ENCODE results near the gene CCDC92. TPM values are rescaled to one million over a fixed set of nuclear protein-coding genes. Genes with fewer than 3 reads are reported as not detected.

The CCDC92 gene
- total RNA-seq, 1 experiment from 2014 or later: 32.3 TPM

GRCh38 chr12:124006085-124006845 is 33.6 kb upstream of the CCDC92 start:
- CTCF ChIA-PET: interaction anchor here (0.5 to 0.8 kb wide), 4 partner anchors 22 to 513 kb away, joined by 3 read pairs; no protein-coding TSS in a partner anchor
- H3K36me3 Mint-ChIP-seq (ENCODE audit: insufficient read depth, unreplicated experiment): peaks cover 34% of the 10 kb centered on the region
- H3K27me3 Mint-ChIP-seq (ENCODE audit: insufficient read depth, unreplicated experiment): no peaks in the 10 kb centered on the region
- intact Hi-C loops (cut with micrococcal nuclease): no loop called here
- BruUV-seq (replicated peaks): no TSS peak
- no peaks in the 10 kb centered on the region for H3K9me3 Mint-ChIP-seq (ENCODE audit: unreplicated experiment)
- no peak for TF ChIP-seq CTCF (IDR thresholded peaks at IDR 0.05; ENCODE audit: unreplicated experiment)
- peak overlapping the region; percentile 32 for H3K27ac Mint-ChIP-seq (ENCODE audit: low read depth, unreplicated experiment)
- no peak overlapping the region for H3K4me3 Mint-ChIP-seq (ENCODE audit: unreplicated experiment)
- DNase-seq (ENCODE audit: unreplicated experiment): no peak
- POLR2A ChIA-PET: interaction anchor here (0.7 to 1.2 kb wide), 4 partner anchors 11 to 767 kb away, joined by 3 to 4 read pairs (median 3); no protein-coding TSS in a partner anchor
- H3K4me1 Mint-ChIP-seq (ENCODE audit: insufficient read depth, unreplicated experiment): peaks cover 20% of the 10 kb centered on the region

GRCh38 chr12:124004233-124004875 is 31.7 kb upstream of the CCDC92 start:
- TF ChIP-seq CTCF (IDR thresholded peaks at IDR 0.05; ENCODE audit: unreplicated experiment): no peak
- ChIA-PET POLR2A (interaction anchor here (1.4 kb wide), 1 partner anchor 10 kb away, joined by 4 read pairs; no protein-coding TSS in a partner anchor), CTCF (interaction anchor here (0.7 to 1.3 kb wide), 3 partner anchors 8 to 20 kb away, joined by 3 read pairs; no protein-coding TSS in a partner anchor)
- Mint-ChIP-seq H3K27ac (ENCODE audit: low read depth, unreplicated experiment) (no peak overlapping the region), H3K9me3 (ENCODE audit: unreplicated experiment) (no peaks in the 10 kb centered on the region), H3K27me3 (ENCODE audit: insufficient read depth, unreplicated experiment) (no peaks in the 10 kb centered on the region), H3K4me3 (ENCODE audit: unreplicated experiment) (no peak overlapping the region), H3K4me1 (ENCODE audit: insufficient read depth, unreplicated experiment) (peaks cover 14% of the 10 kb centered on the region), H3K36me3 (ENCODE audit: insufficient read depth, unreplicated experiment) (peaks cover 26% of the 10 kb centered on the region)
- DNase-seq (ENCODE audit: unreplicated experiment): no peak
- intact Hi-C loops (cut with micrococcal nuclease): no loop called here
- no TSS peak for BruUV-seq (replicated peaks)

DNA sequence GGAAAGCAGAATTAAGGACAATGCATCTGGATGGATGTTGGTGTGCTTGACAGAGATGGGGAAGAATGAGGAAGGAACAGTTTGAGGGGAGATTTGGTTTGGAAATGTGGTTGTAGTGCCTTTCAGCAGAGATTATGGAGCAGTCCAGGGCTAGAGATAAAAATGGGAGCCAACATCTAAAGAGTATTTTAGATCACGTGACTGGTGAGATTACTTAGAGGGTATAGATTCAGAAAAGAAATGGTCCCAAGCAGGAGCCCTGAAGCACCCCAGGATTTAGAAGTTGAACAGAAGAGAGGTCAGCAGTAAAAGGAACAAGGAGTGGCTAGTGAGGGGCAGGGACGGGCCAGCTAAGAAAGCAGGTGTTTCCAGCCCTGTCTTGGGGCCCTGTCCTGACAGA is 30.0 kb upstream of the CCDC92 start:
- peaks cover 26% of the 10 kb centered on the region for H3K36me3 Mint-ChIP-seq (ENCODE audit: insufficient read depth, unreplicated experiment)
- TF ChIP-seq CTCF (IDR thresholded peaks at IDR 0.05; ENCODE audit: unreplicated experiment): no peak
- peaks cover 3% of the 10 kb centered on the region for H3K4me1 Mint-ChIP-seq (ENCODE audit: insufficient read depth, unreplicated experiment)
- H3K27me3 Mint-ChIP-seq (ENCODE audit: insufficient read depth, unreplicated experiment): no peaks in the 10 kb centered on the region
- ChIA-PET POLR2A (no interaction called here), CTCF (interaction anchor here (0.5 to 1.6 kb wide), 4 partner anchors 17 to 318 kb away, joined by 3 to 4 read pairs (median 3); no protein-coding TSS in a partner anchor)
- intact Hi-C loops (cut with micrococcal nuclease): no loop called here
- BruUV-seq (replicated peaks): no TSS peak
- no peak for DNase-seq (ENCODE audit: unreplicated experiment)
- H3K9me3 Mint-ChIP-seq (ENCODE audit: unreplicated experiment): no peaks in the 10 kb centered on the region
- H3K4me3 Mint-ChIP-seq (ENCODE audit: unreplicated experiment): no peak overlapping the region
- no peak overlapping the region for H3K27ac Mint-ChIP-seq (ENCODE audit: low read depth, unreplicated experiment)

DNA sequence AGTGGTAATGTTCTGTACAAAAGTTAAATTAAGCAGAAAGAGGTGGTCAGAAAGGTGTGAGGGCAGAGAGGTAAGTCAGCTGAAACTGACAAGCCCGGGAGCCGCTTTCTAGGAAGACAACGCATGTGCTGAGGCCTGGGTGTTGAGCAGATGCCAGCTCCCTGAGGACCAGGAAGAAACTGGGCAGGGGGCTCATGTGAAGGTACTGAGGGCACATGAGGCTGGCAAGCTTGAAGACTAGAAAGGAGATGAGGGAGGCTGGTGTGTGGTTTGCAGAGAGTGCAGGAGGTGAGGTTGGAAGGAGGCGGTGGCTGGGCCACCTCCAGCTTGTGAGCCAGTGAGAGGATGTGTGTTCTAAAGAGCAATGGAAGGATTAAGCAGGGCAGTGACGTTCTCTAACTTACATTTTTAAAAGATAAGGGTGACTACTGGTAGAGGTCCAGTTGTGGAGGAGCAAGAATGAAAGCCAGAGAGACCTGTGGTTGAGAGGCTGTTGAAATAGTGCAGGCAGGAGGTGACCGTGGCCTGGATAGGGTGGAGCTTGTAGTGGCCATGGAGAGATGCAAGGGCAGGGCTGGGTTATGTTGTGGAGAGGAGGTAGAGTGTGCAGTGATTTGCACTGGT is 29.5 kb upstream of the CCDC92 start:
- Mint-ChIP-seq H3K27ac (ENCODE audit: low read depth, unreplicated experiment) (no peak overlapping the region), H3K4me1 (ENCODE audit: insufficient read depth, unreplicated experiment) (no peaks in the 10 kb centered on the region), H3K36me3 (ENCODE audit: insufficient read depth, unreplicated experiment) (peaks cover 26% of the 10 kb centered on the region), H3K9me3 (ENCODE audit: unreplicated experiment) (no peaks in the 10 kb centered on the region), H3K4me3 (ENCODE audit: unreplicated experiment) (no peak overlapping the region), H3K27me3 (ENCODE audit: insufficient read depth, unreplicated experiment) (no peaks in the 10 kb centered on the region)
- intact Hi-C loops (cut with micrococcal nuclease): no loop called here
- CTCF ChIA-PET: interaction anchor here (0.5 to 1.6 kb wide), 5 partner anchors 17 to 319 kb away, joined by 3 to 4 read pairs (median 3); no protein-coding TSS in a partner anchor
- POLR2A ChIA-PET: no interaction called here
- no peak for TF ChIP-seq CTCF (IDR thresholded peaks at IDR 0.05; ENCODE audit: unreplicated experiment)
- no peak for DNase-seq (ENCODE audit: unreplicated experiment)
- BruUV-seq (replicated peaks): no TSS peak

Data from MCF 10A (cell line).